GM15510 (cell line): ENCODE results near the gene SCN4B.

Experiments used
- POLR2A ChIP-seq: IDR thresholded peaks from 3 replicates; pipeline ENCODE4 v1.6.1; 2011; ENCODE audit warnings: borderline replicate concordance; ENCODE audit not compliant: insufficient read length; ENCODE audit errors: extremely low read depth

SCN4B gene, protein sequence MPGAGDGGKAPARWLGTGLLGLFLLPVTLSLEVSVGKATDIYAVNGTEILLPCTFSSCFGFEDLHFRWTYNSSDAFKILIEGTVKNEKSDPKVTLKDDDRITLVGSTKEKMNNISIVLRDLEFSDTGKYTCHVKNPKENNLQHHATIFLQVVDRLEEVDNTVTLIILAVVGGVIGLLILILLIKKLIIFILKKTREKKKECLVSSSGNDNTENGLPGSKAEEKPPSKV

DNA sequence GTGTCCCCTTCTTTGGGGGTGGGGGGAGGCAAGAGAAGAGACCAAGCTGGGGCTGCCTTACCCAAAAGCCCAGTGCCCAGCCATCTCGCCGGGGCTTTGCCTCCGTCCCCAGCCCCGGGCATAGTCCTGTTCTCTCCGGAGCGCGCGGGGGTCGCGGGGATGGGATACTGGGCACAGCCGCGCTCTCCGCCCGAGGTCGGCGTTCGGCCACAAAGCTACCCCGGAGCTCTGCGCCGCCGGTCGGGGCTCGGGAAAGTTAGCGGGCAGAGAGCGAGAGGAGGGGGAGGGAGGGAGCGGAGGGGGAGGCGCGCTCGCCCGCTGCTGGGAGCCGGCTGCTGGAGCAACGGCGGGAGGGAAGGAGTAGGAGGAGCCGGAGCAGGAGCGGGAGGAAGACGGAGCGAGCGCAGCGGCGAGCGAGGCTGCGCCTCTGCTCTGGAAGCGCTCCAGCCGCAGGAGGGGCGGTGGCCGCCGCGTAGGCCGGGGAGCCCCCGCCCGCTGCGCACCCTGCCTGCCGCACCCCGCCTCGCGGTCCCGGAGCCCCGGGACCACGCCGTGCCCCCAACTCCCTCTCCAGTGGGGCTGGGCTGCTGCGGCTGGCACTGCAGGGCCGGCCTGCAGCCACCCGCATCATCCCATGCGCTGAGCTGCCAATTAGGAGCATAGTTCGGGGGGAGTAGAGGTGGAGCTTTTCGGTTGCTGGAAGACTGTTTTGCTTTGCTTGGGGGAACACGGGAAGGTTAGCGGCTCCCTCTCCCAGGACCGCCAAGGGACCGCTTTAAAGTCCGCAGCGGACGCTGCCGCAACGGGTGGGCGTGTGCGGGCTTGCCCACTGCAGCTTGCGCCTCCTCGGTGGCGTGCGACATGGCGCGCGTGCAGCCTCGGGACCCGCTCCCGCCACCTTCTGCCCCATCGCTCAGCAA, at the start of gene SCN4B:
TSS of gene SCN4B (minus strand) at position 272 of the 920 bp plus-strand sequence. CDS start at position 122, 150 bp downstream.
- TF ChIP-seq POLR2A: no peak

DNA sequence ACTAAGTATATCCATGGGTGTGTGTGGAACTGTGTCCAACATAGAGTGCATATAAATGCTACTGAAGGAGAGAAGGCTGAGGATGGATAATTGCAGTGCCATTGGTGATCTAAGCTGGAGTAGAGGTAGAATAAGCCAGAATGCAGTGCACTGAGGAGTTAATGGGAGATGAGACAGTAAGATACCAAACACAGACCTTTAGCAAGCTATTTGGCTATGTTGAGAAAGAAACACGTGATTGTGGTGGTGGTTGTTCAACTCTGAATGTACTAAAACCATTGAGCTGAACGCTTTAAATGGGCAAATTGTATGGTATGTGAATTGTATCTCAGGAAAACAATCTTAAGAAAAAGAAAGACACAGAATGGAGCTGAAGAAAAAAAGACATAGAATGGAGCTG, 49.3 kb upstream of the SCN4B start:
- TF ChIP-seq POLR2A: no peak

DNA sequence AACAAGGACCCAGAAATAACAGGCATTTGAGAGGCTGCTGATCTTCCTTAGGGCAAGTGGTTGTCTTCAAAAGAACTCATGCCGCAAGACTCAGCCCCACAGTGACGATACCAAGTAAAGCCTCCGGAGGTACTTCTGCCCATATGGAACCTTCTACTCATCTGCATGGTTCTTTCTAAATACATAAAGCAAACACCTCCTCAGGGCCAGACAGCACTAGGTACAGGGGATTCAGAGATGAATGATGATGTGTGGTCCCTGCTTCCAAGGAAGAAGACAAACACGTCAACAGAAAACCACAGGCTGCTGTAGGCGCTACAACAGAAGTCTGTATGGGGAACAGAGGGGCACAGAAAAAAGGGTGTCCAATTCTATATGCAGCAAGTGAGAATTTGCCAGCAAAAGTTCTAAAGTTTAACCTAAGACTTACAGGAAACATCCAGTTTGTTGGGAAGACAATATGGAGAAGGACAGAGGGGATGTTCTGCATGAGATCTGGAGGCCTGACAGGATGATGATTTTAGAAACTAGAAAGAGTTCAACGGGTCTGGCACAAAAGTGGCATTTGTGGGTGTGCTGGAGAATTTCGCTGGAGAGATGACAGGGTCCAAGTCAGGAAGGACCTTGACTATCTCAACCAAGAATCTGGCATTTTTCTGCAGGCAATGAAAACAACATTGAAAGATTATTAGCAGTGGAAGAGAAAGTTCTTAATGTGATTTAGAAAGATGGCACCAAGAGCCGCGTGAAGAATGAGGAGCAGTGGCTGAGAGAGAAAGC, 48.5 kb upstream of the SCN4B start:
- TF ChIP-seq POLR2A: no peak

DNA sequence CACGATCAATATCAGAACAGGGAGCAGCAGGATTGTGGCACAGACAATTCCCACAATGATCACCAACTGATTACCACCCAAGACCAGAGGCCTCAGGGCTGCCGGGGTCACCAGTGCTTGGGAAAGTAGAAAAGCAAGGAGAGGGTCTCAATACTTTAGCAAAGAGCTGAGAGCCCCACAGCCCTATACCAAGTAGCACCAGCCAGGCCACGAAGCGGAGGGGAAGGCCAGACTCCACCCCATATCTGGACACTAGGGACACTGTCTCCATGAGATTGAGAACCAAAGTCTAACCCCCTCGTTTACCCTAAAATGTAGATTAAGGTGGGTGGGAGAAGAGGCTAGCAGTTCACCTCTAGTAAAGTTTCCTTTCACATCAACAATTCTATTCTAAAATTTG, 47.9 kb upstream of the SCN4B start:
- no peak for TF ChIP-seq POLR2A

DNA sequence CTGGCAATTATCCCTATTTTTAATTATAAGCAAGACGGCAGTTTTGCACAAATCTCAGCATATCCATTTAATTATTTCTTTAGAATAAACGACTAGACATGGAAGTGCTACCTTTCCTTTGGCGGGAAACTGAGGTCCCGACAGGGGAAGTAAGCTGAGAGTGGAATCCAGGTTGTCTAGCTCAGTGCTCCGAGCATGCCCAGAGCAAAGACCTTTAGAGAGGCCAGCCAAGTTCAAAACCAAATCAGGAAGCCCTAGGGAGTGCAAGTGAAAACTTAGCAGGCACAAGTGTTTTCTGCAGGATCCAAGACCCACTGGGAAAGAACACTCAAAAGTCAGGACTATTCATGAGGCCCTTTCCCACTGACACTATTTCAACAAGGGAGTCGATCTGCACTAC, 46.5 kb upstream of the SCN4B start:
- TF ChIP-seq POLR2A: no peak

DNA sequence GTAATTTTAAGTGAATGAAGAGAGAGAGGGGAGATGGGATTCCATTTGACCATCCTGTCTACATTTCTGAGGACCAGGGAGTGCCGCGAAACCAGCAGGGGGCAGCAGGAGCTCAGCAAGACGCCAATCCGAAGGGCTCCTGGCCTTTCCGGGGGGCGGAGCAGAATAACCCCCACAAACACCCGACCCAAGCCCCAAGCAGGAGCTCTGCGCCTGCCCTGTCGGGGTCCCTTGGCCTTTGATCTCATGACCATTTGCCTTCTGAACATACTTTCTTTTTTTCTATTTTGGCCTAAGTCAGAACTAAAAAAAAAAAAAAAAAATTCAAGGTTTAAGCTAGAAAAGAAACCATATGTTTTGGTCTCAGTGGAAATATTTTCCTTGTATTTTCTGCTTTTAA, 45.7 kb upstream of the SCN4B start:
- TF ChIP-seq POLR2A: no peak

DNA sequence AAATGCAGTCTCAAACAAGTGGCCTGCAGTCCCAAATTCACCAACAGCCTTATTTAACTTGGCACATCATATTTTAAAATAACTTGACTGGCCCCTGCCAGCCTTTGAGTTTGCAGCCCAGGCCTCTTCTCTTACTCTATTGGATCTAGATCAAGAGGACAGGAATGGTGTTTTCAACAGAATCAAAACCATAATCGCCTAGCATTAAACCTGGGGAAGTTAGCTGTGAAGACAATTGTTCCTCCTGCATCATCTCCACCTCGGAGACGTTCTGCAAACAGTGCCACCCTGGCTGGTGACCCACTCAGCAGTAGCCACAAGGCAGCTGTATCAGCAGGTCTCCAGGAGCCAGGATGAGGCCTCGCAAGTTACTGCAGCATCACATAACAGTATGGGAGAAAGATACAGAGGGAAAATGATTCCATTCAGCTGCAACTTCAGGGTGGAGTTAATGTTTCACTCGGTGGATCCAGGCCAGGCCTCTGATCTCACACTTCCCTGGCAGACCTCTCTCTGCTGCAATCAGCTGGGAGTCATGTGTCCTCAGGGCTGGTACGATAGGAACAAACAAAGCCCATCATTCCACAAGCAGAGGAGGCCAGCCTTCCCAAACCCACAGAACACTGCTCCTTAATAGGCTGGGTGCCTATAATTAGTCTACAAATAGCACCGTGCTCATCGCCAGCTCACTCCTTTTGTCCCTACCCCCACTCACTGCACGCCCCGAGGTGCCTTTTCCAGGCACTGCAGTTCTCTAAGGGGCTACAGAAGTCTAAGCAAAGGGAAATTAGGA, 42.4 kb upstream of the SCN4B start:
- no peak for TF ChIP-seq POLR2A

DNA sequence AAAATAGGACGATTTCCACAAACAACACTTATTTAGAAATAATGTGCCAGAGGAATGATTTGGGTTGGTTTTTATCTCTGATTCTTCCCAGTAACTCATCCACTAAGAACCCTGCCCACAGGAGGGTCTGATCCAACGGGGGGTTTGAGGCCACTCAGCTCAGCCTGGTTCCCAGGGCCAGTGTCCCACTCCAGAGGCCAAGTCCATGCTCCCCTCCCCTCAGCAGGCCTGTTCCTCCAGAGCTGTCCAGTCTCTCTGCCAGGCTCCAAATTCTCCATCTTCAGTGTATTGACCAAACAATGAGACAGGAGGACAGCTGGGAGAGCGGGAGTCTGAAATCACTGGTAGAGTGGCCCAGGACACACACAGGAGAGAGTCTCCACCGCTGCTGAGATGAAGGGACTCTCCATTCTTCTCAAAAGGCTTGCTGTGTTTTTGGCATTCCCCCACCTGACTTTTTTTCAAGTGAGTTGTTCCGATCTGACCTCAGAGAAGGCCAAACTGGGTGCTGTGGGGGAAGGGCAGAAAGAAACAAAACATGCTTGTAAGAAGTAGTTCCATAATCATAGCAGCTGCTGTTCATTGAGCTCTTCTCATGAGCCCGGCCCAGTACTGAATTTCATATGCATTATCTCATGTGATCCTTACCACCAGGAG, 41.4 kb upstream of the SCN4B start:
- no peak for TF ChIP-seq POLR2A

DNA sequence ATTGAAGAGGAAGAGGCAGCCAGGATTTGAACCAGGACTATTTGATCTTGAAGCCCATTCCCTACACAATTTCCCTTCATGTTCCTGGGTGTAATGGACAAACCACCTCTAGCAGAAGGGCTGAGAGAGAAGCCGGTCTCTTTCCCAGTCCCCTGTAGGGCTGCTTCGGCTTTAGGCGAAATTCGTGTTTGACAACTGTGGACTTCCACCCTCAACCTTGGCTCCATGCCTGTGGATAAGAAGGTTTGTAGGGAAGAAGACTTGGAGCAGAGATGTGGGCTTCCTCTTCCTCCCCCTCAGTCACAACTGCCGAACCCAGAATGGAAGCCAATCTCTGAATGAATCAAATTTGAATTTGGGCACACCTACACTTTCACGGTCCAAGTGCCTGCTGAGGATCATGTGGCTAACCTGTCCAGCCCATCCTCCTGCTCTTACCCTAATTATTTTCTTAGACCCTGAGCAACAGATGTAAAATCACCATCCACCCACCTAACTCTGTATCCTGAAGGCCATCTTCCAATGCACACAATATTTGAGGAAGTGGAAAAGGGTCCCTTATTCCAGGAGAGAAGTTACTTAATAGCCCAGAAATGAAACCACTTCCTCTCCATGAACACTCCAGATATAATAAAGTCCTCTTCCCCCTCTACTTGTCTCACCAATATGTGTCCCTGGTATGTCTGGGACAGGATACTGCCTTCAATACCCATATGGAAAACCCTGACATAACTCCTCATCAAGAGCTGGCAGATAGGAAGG, 33.9 kb upstream of the SCN4B start:
- no peak for TF ChIP-seq POLR2A

DNA sequence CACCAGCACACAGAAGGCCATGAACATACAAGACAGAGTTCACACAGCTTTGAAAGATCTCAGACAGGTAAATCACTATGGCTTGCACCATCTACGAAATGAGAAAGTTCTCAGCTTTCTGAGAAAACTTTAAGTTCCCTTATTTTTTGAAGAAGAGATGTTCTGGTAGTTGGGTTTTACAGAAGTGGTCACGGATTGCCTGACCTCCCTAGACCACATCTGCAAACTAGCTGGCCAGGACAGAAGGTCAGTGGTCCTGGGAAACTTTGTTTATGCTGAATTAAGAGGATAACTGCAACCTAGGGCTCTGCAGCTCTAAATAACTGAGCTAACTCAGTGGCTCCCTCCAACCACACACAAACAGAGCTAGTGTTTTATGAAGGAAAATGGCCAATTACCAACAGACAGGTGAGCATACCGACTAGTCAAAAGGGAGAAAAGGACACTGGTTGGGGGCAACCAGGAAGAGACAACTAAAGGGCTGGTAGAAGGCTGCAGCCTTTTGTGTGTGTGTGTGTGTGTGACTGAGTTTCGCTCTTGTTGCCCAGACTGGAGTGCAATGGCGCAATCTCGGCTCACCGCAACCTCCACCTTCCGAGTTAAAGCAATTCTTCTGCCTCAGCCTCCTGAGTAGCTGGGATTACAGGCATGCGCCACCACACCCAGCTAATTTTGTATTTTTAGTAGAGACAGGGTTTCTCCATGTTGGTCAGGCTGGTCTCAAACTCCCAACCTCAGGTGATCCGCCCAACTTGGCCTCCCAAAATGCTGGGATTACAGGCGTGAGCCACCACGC, 32.4 kb upstream of the SCN4B start:
- no peak for TF ChIP-seq POLR2A

DNA sequence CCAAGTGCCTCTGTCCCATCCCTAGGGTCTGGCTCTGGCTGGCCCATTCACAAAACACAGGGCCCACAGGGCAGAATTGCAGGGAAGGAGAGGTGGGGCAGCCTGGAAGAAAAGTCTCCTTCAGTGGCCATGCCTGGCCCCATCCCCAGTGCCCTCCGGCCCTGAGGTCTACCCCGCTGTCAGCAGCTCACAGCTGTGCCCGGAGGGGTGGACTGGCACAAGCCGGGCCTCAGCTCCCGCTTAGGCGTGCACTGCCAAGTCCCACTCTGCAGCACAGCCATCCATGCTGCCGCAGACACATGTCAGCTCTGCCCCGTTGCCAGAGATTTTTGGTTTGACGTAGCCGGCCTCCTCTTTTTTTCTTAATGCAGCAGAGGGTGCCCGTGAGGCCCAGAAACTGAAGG, 27.7 kb upstream of the SCN4B start:
- TF ChIP-seq POLR2A: no peak

DNA sequence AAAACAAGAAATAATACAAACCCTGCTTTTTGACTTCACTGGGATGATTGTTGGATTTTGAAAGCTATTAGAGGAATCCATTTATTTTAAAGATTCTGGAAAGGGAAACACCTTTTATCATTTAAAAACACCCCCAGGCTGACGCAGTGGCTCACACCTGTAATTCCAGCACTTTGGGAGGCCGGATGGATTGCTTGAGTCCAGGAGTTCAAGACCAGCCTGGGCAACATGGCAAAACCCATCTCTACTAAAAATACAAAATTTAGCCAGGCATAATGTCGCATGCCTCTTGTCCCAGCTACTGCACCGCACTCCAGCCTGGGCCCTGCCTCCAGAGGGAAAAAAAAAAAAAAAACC, 24.1 kb upstream of the SCN4B start:
- TF ChIP-seq POLR2A: no peak
